Astrocyte (in vitro differentiated cells and primary cell): ENCODE measurements around the gene BUD23. TPM values are rescaled to one million over a fixed set of nuclear protein-coding genes. Genes with fewer than 3 reads are reported as not detected.

Experiments
- DNase-seq: peaks from one replicate; pipeline ENCODE4 v3.0.0-alpha.2; 2010; ENCODE audit warnings: low read depth
- FAIRE-seq: peaks from 2 replicates; lab custom pipeline; 2011; peaks lifted over from hg19 to GRCh38; lab: Jason Lieb, UNC
- H2AFZ ChIP-seq: 2 replicates; pipeline ENCODE4 v1.6.0; 2012; ENCODE audit warnings: low read depth, low read length, inconsistent platforms
- H3K27ac ChIP-seq: 2 replicates; pipeline ENCODE4 v1.5.1; 2011; ENCODE audit warnings: low read depth, low read length, inconsistent platforms
- H3K27me3 ChIP-seq: 2 replicates; pipeline ENCODE4 v1.6.0; 2011; ENCODE audit warnings: low read length, inconsistent platforms; ENCODE audit not compliant: insufficient read depth
- H3K36me3 ChIP-seq: 2 replicates; pipeline ENCODE4 v1.5.1; 2011; ENCODE audit warnings: low read length, inconsistent platforms; ENCODE audit not compliant: insufficient read depth
- H3K4me1 ChIP-seq: 2 replicates; pipeline ENCODE4 v1.5.1; 2011; ENCODE audit warnings: low read length, inconsistent platforms; ENCODE audit not compliant: insufficient read depth
- H3K4me2 ChIP-seq: 2 replicates; pipeline ENCODE4 v1.6.0; 2012; ENCODE audit warnings: low read length, inconsistent platforms
- H3K4me3 ChIP-seq: 2 replicates; pipeline ENCODE4 v1.5.1; 2011; ENCODE audit warnings: low read depth, mild to moderate bottlenecking, low read length, inconsistent platforms; ENCODE audit not compliant: insufficient read depth
- H3K79me2 ChIP-seq: 2 replicates; pipeline ENCODE4 v1.6.0; 2012; ENCODE audit warnings: mild to moderate bottlenecking, low read length, inconsistent platforms; ENCODE audit not compliant: insufficient read depth
- H3K9ac ChIP-seq: 2 replicates; pipeline ENCODE4 v1.6.0; 2012; ENCODE audit warnings: mild to moderate bottlenecking, low read length, inconsistent platforms
- H3K9me3 ChIP-seq: 2 replicates; pipeline ENCODE4 v1.5.1; 2012; ENCODE audit warnings: low read depth, mild to moderate bottlenecking, low read length, inconsistent platforms; ENCODE audit not compliant: insufficient read depth
- H4K20me1 ChIP-seq: 2 replicates; pipeline ENCODE4 v1.6.0; 2012; ENCODE audit warnings: low read length, inconsistent platforms; ENCODE audit not compliant: insufficient read depth
- H3K27ac Mint-ChIP-seq: one replicate; pipeline ENCODE4 v1.8.0; 2021; ENCODE audit warnings: mild to moderate bottlenecking, mixed read lengths; ENCODE audit not compliant: unreplicated experiment
- H3K27me3 Mint-ChIP-seq: one replicate; pipeline ENCODE4 v1.8.0; 2021; ENCODE audit warnings: low read depth, mixed read lengths; ENCODE audit not compliant: unreplicated experiment
- H3K36me3 Mint-ChIP-seq: one replicate; pipeline ENCODE4 v1.8.0; 2021; ENCODE audit warnings: low read depth, mixed read lengths; ENCODE audit not compliant: unreplicated experiment
- H3K4me1 Mint-ChIP-seq: one replicate; pipeline ENCODE4 v1.8.0; 2021; ENCODE audit warnings: low read depth, mixed read lengths; ENCODE audit not compliant: unreplicated experiment
- H3K4me3 Mint-ChIP-seq: one replicate; pipeline ENCODE4 v1.8.0; 2021; ENCODE audit warnings: mild to moderate bottlenecking, moderate library complexity, mixed read lengths; ENCODE audit not compliant: unreplicated experiment
- H3K9me3 Mint-ChIP-seq: one replicate; pipeline ENCODE4 v1.8.0; 2021; ENCODE audit warnings: mild to moderate bottlenecking, mixed read lengths; ENCODE audit not compliant: unreplicated experiment
- CTCF ChIP-seq: IDR thresholded peaks from 2 replicates; pipeline ENCODE4 v1.5.1; 2011; ENCODE audit warnings: low read depth, mild to moderate bottlenecking, inconsistent platforms, low read length, moderate library complexity; ENCODE audit not compliant: insufficient read depth
- EZH2 ChIP-seq: IDR thresholded peaks from 2 replicates; pipeline ENCODE4 v1.6.1; 2012; ENCODE audit warnings: mild to moderate bottlenecking, low read length, inconsistent platforms; ENCODE audit not compliant: insufficient read depth
- total RNA-seq: library from RNA; stranded (reverse); gene quantifications from 2 replicates; pipeline ENCODE4 v1.2.1, GENCODE V29; 2021

The BUD23 gene
- total RNA-seq, 1 donor from 2014 or later = 73.1 TPM

GRCh38 chr7:73698410-73698809 is 15.0 kb downstream of the BUD23 start:
- Histone ChIP-seq H3K4me1 (peaks cover 2% of the 10 kb centered on the region), H3K9ac (no peak overlapping the region), H3K4me3 (no peak overlapping the region), H3K9me3 (no peaks in the 10 kb centered on the region), H3K79me2 (peaks cover 9% of the 10 kb centered on the region), H4K20me1 (peaks cover 70% of the 10 kb centered on the region), H3K36me3 (peaks cover 24% of the 10 kb centered on the region), H3K27ac (no peak overlapping the region), H3K4me2 (no peak overlapping the region), H3K27me3 (no peaks in the 10 kb centered on the region), H2AFZ (no peak overlapping the region)
- no peaks in the 10 kb centered on the region for H3K27me3 Mint-ChIP-seq
- no peak overlapping the region for H3K27ac Mint-ChIP-seq
- H3K4me1 Mint-ChIP-seq = no peaks in the 10 kb centered on the region
- DNase-seq (no peak), FAIRE-seq (no peak)
- no peak overlapping the region for H3K4me3 Mint-ChIP-seq
- TF ChIP-seq CTCF (no peak), EZH2 (no peak)
- peaks cover 30% of the 10 kb centered on the region for H3K36me3 Mint-ChIP-seq
- no peaks in the 10 kb centered on the region for H3K9me3 Mint-ChIP-seq

- Mint-ChIP-seq H3K27ac (no peak overlapping the region), H3K27me3 (no peaks in the 10 kb centered on the region), H3K4me3 (no peak overlapping the region), H3K9me3 (no peaks in the 10 kb centered on the region), H3K36me3 (peaks cover 26% of the 10 kb centered on the region), H3K4me1 (no peaks in the 10 kb centered on the region)
- Histone ChIP-seq H3K4me2 (no peak overlapping the region), H3K79me2 (peaks cover 15% of the 10 kb centered on the region), H3K4me3 (no peak overlapping the region), H3K27me3 (no peaks in the 10 kb centered on the region), H3K9ac (no peak overlapping the region), H3K4me1 (peaks cover 10% of the 10 kb centered on the region), H3K36me3 (peaks cover 22% of the 10 kb centered on the region), H3K9me3 (no peaks in the 10 kb centered on the region), H4K20me1 (peaks cover 69% of the 10 kb centered on the region), H3K27ac (no peak overlapping the region), H2AFZ (no peak overlapping the region)
- no peak for TF ChIP-seq CTCF
- TF ChIP-seq EZH2 = no peak
- DNase-seq (no peak), FAIRE-seq (no peak)
Measured at GRCh38 chr7:73699370-73700068, 16.1 kb downstream of the BUD23 start.

- peaks cover 19% of the 10 kb centered on the region for H3K79me2 ChIP-seq
- H2AFZ ChIP-seq = no peak overlapping the region
- TF ChIP-seq CTCF (no peak), EZH2 (no peak)
- FAIRE-seq = no peak
- no peak overlapping the region for H3K4me2 ChIP-seq
- no peak overlapping the region for H3K4me3 ChIP-seq
- peaks cover 16% of the 10 kb centered on the region for H3K4me1 ChIP-seq
- Mint-ChIP-seq H3K9me3 (no peaks in the 10 kb centered on the region), H3K27me3 (no peaks in the 10 kb centered on the region), H3K27ac (no peak overlapping the region), H3K4me3 (no peak overlapping the region), H3K4me1 (peaks cover under 1% of the 10 kb centered on the region), H3K36me3 (peaks cover 24% of the 10 kb centered on the region)
- no peak for DNase-seq
- no peak overlapping the region for H3K27ac ChIP-seq
- peaks cover 19% of the 10 kb centered on the region for H3K36me3 ChIP-seq
- H4K20me1 ChIP-seq = peaks cover 74% of the 10 kb centered on the region
- no peaks in the 10 kb centered on the region for H3K27me3 ChIP-seq
- no peak overlapping the region for H3K9ac ChIP-seq
- H3K9me3 ChIP-seq = no peaks in the 10 kb centered on the region
Measured at GRCh38 chr7:73700069-73700423, 16.6 kb downstream of the BUD23 start.
